Activated CD4-positive, alpha-beta T cell treated with anti-CD3 and anti-CD28 coated beads for 24 hours (primary cell): ENCODE results near the gene TMEM266.

Experiments used
- DNase-seq, 2 donors: peaks; one replicate each; pipeline ENCODE4 v3.0.0-alpha.2; 2020; ENCODE audit warnings: low read depth in 2 of 2

TMEM266 gene

DNA sequence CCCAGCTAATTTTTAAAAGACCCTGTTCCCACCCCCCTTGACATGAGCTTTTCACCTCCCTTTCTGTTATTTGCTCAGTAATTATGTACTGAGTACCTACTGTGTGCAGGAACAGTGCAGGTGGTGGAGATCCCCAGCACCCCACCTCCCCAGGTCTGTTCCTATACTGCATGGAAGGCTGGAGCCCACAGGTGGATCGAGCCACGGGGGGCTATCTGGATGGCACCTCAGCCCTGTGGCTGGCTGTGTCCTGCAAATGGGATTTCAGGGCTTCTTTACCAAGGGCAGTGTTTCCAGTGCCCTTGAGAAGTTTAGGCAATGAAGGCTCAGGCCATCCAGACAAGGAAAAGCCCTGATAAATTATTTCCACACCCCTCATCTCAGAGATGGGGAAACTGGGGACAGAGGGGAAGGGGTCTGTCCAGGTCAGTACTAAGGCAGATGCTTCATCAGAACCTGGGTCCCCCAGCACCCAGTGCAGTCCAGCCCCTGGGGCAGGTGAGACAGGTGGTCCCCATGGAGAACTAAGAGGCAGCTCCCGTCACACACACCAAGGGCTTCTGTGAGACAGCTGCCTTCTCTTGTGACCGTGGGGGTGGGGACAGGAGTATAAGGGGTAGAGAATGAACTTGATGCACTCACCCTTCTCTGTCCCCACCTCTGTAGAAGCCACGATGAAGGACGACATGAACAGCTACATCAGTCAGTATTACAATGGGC is 141.9 kb downstream of the TMEM266 start:
- no peak for DNase-seq

DNA sequence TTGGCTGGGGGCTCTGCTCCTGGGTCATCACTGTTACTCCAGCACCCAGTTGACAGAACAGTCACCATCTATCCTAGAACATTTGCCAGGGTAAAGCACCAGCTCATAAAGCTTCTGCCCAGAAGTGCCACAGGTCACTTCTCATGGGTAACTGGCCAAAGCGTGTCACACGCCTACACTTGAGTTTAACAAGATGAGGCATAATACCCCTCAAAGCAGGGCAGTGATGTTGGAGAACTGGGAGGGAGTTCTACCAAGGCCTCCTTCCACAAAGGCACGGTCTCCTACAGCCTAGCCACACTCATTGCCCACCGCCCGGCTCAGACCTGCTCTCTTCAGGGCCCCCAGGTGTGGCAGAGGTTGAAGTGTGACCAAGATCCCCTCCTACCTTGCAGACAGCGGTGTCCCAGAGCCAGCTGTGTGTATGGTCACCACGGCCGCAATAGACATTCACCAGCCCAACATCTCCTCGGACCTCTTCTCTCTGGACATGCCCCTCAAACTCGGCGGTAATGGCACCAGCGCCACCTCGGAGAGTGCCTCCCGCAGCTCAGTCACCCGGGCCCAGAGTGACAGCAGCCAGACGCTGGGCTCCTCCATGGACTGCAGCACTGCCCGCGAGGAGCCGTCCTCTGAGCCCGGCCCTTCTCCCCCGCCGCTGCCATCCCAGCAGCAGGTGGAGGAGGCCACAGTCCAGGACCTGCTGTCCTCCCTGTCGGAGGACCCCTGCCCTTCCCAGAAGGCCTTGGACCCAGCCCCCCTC is 143.7 kb downstream of the TMEM266 start:
- DNase-seq: no peak

DNA sequence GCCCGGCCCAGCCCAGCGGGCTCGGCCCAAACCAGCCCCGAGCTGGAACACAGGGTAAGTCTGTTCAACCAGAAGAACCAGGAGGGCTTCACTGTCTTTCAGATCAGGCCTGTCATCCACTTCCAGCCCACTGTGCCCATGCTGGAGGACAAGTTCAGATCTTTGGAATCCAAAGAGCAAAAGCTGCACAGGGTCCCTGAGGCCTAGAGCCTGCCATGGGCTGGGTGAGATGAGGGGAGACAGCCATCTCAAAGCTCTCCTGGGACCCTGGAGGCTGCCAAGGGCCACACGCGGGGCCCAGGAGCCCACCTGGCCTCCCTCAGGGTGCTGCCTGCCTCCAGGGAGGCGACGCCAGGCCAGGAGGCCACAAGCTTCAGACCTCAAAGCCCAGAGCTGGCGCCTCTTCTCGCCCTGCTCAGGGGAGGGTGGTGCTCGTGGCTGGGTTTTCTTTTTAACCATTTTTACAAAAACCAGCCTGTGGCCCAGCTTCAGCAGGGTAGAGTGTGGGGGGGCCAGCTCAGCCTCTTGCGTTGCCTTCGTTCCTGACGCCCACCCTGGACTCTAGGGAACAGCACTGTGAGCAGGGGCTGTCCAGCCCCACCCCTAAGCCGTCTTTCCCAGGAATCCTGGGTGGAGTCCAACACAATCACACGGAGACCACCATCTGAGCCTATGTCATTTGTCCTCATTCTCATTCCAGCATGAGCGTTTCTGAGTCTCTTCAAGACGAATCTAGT is 144.5 kb downstream of the TMEM266 start:
- DNase-seq: no peak

DNA sequence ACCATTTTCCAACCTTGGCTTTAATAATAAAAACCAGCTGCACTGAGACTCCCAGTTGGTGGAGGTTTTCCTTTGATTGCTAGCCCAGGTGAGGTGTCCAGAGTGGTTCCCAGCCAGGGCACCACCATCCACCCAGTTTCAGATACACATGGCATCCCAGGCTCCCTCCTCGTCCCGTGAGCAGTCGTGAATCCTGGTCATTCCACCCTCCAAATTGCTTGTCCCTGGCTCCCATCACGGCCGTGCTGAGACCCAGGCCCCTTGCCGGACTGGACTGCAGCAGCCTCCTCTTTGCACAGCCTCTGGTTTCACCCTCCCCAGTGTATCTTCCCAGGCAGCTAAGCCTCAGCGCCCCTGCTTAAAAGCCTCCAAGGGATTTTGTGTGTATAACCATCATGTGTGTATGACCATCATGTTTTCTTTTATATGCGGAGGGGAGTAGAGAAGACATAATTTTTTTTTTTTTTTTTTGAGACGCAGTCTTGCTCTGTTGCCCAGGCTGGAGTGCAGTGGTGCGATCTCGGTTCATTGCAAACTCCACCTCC is 145.2 kb downstream of the TMEM266 start:
- DNase-seq: no peak

DNA sequence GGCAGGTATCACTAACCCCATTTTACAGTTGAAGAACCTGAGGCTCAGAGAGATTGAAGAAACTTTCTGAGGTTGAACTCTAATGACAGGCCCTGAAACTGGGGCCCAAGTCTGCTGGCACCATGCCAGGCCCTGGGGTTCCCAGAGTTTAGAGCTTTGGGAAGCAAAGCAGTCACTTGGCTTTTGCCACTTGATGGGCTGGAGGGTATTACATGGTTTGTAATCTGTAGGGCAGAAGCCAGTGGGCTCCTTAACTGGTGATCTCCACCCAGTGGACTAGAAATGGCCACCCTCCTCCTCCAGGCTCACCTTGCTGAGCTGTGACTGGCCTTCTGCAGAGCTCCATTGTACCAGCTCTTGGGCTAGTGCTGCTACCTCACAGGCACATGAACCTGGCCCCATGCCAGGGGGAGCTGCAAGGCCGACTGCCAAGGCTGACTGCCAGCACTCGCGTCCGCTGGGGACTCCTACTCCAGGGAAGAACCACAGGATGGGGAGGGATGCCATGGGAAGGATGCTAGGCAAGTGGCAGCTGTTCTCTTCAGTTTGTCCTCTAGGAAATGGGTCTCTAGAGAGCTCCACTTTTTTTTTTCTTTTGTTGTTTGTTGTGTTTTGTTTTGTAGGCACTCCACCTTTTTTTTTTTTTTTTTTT is 146.7 kb downstream of the TMEM266 start:
- no peak for DNase-seq

DNA sequence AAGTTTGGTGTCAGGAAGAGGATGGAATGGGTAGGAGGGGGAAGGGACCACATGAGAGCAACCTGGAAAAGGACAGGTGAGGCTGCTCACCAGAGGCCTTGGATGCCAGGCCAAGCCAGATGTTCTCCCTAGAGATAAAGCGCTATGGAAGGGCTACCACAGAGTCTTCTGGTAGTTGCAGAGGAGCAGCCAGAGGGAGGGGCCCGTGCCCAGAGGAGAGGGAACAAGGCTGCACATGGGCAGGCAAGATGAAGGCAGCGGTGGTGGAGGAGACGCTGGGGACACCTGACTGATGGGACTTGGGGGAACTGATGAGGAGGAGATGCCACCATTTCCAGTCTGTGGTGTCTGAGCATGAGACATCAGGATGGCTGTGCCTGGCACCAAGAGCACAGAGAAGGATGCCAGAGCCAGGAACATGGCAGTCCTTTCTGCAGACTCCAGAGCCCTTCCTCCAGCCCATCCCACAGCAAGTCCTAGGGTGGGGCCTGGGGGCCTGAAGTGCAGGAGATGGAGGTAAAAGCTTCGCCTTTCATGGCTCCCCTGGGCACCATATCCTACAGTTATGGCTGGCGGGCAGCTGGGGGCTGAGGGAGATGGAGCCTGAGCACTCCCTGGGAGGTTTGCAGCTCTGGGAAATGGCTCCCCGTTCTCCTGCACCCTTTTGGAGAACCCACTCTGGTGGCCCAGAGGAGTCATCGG is 148.4 kb downstream of the TMEM266 start:
- no peak for DNase-seq

DNA sequence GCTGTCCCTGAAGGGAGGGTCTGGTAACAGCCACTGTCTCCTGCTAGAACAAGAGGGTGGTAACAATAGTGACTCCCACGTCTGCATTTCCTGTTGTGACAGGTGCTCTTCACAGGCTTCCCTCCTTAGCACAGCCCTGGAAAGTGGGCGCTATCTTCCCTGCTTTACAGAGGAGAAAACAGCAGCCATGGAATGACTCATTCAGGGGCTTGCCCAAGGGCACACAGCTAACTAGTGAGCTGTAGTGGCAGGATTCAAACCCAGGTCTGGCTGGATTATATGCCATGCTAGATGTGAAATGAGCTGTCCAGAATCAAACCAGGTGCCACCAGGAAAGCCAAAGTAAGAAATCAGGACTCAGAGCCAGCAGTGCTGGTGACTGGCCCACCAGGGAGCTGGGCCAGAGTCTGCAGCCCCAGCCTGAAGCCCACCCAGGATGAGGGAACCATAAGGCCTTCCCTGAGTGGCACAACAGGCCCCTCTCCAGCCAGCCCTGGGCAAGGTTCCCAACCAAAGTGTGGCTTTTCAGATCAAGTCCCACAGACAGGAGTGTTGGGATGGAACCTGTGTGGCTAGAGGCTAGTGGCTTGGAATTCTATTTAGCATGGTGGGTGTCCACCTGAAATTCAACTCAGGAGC is 149.1 kb downstream of the TMEM266 start:
- DNase-seq: no peak

DNA sequence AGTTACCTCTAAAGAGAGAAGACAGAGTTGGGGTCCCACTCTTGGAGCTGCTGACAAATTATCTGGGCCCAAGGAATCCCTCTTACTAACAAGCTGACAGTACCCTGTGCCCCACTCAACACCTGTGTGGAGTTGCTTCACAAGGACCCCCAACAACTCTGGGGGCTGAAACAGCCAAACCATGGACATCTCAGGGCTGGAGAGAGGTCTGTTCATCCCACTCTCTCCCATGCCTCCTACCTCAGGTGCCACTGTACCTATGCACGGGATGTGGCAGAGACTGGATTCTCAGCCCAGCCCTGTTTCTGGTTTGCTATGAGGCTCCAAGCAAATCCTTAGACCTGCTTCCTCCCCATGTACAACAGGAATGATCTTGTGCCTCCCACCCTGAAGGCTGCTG is 149.7 kb downstream of the TMEM266 start:
- DNase-seq: no peak

DNA sequence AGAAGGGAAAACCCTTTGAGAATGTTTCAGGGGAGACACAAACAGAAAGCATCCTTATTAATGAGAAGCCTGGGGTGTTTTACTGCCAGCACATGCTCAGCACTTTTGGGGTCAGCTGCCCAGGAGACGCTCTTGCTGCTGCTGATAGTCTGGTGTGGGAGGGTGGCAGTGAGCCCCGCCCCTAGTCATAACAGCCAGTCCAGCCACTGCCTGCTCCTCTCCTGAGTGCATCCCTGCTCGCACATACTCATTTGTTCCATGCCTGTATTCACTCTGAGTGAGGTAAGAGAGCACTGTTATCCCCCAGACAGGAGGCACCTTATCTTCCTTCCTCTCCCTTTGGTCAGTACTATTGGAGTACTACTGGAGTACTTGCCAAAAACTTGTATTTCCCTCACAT is 150.2 kb downstream of the TMEM266 start:
- DNase-seq: no peak

DNA sequence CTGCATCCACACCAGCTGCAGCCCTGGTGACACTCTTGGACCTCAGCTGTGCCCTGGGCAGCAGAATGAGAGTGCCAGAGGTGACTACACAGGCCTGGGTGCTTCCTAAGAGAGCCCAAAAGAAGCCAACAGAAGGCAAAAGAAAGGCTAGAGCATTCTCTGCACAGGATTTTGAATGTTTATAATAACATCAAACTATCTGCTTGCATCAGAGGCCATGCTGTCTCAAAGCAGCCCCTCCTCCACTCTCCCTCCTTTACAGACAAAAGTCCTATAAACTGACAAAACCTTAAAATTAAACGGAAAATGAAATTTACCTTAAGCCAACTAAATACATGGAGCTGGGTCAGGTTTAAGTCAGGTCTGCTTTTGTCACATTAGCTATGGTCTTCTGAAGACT is 155.8 kb downstream of the TMEM266 start:
- no peak for DNase-seq

DNA sequence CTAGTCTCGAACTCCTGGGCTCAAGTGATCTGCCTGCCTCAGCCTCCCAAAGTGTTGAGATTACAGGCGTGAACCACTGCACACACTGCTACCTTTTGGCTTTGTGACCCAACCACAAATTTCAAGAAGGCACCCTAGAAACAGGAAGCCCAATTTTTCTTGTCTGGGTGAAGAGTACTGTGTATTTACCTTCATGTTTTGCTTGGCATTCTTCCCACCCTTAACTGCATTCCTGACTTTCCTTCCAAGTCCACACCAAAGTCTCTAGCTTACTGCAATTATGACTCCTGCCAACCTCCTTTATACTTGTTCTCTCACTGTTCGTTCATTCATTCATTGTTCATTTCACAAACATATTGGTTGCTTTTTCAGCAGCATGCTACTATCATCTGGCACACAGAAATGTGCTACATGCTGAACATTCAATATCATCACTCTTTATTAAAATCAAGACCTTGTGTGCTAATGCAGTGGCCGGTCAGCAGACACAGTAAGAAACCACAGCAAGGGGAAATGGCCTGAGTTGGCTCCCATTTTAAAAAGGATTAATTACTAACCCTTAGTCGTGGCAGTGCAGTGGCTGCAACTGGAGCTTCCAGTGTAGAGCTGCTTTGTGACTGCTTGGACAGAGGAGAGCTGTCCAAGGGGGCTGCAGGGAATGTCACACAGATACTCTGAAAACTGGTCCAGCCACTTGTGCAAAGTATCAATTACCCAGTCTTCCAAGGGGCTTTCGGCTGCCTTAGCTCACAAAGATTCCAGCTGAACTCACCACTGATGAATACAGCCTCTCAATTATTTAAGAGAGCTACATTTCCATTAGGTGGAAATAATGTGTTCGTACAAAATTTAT is 157.5 kb downstream of the TMEM266 start:
- no peak for DNase-seq

DNA sequence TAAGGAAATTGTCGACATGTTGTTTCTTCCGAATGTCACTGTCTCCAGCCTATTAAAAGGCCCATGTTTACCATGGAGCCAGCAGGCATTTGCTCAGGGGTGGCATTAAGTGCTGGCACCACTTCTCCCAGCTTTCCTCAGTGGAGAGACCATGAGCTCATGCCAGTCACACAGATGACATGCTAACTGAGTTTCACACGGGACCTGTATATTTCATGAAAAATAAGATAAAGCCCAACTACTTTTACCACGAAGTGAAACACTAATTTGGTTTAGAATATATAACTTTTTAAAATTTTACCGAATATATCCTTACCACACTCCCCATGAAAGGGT is 158.1 kb downstream of the TMEM266 start:
- no peak for DNase-seq

DNA sequence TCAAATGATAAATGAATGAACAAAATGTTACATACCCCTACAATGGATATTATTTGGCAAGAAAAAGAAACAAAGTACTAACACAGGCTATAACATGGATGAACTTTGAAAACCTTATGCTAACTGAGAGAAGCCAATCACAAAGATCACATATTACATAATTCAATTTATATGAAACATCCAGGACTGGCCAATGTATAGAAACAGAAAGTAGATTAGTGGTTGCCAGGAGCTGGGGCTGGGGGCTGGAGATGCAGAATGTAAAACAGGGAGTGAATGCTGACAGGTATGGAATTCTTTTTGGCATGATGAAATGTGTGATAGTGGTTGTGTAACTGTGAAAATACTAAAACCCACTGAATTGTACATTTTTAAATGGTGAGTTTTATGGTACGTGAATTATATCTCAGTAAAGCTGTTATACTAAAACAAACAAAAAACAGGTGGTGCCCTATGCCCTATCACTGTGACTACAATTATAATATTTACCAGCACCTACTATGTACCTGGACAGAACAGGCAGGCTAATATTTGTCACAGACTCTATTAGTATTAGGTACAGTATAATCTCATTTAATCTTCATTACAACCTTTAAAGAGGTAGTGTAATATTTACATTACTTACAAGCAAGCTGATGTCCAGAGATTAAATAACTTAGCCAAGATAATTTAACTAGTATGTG is 161.4 kb downstream of the TMEM266 start:
- DNase-seq: no peak

DNA sequence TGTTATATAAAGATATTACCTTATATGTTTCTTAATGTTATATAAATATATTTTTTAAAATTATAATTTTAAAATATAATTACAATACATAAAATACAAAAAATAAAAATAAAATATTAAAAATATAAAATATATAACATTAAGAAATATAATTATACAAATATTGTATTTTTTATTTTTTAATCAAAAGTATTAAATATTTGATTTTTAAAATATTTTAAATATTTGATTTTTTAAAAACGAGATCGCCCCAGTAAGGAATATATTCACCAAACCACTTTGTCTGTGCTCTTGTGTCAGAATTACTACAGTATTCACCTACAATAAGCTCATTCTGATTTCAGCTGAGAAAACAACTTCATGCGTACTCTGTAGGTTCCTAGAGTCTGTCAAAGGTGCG is 162.4 kb downstream of the TMEM266 start:
- no peak for DNase-seq

DNA sequence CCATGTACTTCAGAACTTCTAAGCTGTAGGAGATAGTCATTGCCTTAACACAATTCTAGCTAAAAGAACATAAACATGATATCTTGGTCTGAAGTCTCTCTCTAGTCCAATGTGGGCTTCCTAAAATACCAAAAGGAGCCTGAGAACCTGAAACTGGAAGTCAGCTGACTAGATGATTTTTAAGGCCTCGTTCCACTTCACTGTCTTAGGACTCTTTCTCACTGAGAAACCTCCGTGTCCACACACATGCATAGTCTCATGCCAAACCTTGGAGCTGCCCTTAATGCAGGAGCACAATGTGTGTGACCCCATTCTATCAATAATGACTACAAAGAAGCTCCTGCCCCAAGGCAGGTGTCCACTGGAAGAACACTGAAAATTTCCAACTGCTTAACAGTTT is 163.7 kb downstream of the TMEM266 start:
- DNase-seq: no peak

DNA sequence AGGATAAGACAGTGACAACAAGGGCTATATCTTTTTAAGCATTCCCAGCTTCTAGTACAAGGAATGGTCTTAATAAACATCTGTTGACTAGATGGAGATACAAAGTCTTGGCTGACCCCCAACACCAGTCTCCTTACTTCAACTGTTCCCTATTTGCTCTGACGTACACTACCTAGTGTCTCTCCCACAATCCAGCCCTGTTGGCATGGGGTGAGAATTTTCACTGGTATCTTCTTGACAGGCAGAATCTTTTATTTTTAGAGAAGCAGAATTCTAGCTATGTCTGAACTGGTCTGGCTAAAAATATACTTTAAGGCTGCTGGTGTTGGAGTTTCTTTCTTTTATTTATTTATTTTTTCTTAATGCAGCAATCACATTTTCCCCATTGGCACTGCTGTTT is 169.5 kb downstream of the TMEM266 start:
- no peak for DNase-seq

DNA sequence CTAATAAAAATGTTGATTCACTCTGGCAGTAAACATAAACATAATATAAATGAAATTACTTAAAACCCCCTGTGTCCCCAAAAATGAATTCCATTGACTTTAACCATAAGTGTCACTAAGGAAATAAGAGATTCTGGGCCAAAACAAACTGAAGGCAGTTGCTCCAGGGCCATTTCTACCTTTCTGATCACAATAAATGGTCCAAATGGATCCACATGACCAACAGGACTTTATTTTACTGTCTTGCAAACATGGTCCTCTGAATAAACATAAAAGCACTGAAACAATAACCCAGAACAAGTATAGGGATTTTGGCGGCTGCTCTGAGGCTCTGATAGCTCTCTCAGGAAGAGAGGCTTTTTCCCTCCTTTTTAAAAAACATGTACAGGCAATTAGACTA is 174.1 kb downstream of the TMEM266 start:
- DNase-seq: no peak

DNA sequence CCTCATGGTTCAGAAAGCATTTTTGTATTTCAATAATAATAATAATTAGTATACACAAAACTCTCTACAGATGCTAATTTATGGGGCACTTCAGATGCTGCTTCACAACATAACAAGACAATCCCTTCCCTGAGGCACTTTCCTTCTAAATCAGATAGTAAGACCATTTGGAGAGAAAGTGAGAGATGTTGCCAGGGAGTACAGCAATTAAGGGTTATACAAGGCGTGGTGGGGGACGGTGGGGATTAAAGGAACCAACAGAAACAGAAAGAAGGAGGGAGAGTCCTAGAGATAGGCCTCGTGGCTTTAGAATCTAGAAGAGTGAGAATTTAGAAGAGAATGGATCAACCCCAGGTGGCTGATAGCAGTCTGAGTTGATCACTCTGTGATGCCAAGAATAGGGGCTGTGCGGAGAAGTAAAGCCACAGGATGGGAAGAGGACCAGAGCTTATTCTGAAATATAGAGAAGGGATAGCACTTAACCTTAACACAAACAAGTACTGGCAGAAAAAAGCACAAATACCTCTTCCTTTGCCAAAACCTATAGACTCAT is 174.6 kb downstream of the TMEM266 start:
- DNase-seq: no peak

DNA sequence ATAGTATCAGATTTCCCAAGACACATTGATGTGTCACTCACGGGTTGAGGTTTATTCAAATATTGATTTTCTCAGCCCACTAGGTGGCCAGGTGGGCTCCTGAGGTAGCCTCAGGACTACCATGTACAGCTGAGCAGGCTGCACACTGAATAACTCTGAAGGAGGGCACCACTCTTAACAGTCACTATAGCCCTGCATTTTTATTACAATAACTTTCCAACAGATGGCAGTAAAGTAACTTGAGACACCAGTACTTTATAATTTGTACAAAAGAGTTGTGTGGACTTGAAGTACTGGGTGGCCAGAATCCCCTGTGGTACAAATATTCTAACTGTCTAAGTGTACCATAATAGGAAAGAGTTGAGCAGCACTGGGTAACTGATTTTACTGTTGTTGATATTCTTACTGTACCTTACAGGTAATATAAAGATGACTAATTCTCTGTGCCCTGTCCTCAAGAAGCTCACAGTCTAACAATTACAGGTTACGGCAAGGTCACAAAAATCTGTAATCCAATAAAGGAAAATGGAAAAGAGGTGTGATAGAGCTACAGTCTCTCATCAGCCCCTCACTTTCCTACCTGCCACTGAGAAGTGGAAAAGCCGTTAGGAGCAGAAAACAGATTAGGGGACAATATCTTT is 175.5 kb downstream of the TMEM266 start:
- DNase-seq: no peak
